HepG2 (cell line): ENCODE measurements around the gene KIF21B. TPM values are rescaled to one million over a fixed set of nuclear protein-coding genes. Genes with fewer than 3 reads are reported as not detected.
"Not testable (repeated sequence)": the region's sequence is repeated elsewhere in the genome, so short reads cannot be mapped to it uniquely, and the experiment has no call there.

ENCODE experiments used
- ATAC-seq: fragments of 200-7000 bp; cut with Tn5 transposase; 3 replicates; pipeline ENCODE4 v1.9.1; 2020; ENCODE audit warnings: mild to moderate bottlenecking, moderate library complexity
- BruUV-seq: library from RNA; stranded (reverse); fragments of 400-500 nt; replicated peaks from 2 replicates; lab custom pipeline; 2021; lab: Mats Ljungman, UMichigan
- CTCF ChIA-PET: fragments of 300-600 bp; formaldehyde crosslinking; extraction: SDS; loops from one replicate; lab custom pipeline; 2021; ENCODE audit warnings: low total read pairs, inconsistent platforms, low intra/inter-chr PET ratio; lab: Yijun Ruan, JAX
- POLR2A ChIA-PET: fragments of 350-600 bp; sonication (Branson Sonifier 250); formaldehyde crosslinking; loops from one replicate; lab custom pipeline; 2020; ENCODE audit warnings: antibody characterized with exemption, inconsistent platforms; lab: Yijun Ruan, JAX
- DNase-seq: peaks from one replicate; pipeline ENCODE4 v3.0.0-alpha.2; 2015; ENCODE audit warnings: low spot score
- FAIRE-seq: peaks from 3 replicates; lab custom pipeline; 2011; peaks lifted over from hg19 to GRCh38; lab: Jason Lieb, UNC
- H2AFZ ChIP-seq: one replicate; pipeline ENCODE4 v1.6.1; 2011; ENCODE audit warnings: low read length, inconsistent platforms
- H3K27ac ChIP-seq: fragments of 300-600 bp; 3 replicates; pipeline ENCODE4 v1.8.0; 2011; ENCODE audit warnings: mixed run types, mild to moderate bottlenecking, mixed read lengths, low read length, inconsistent platforms; ENCODE audit not compliant: insufficient read depth; ENCODE audit errors: extremely low read length
- H3K27me3 ChIP-seq, 2 experiments: fragments of 200-600 bp in 1 of 2; 2 replicates in 1 of 2; 3 replicates in 1 of 2; pipeline versions ENCODE4 v1.6.0 to v1.8.0; 2011; ENCODE audit warnings: low read length in 2 of 2, mild to moderate bottlenecking in 2 of 2, moderate library complexity in 2 of 2, inconsistent platforms in 1 of 2; ENCODE audit not compliant: insufficient read depth in 2 of 2, control insufficient read depth in 1 of 2
- H3K36me3 ChIP-seq, 2 experiments: fragments of 200-600 bp in 1 of 2; replicated peaks in 1 of 2; 2 replicates in 1 of 2; 3 replicates in 1 of 2; pipeline versions ENCODE4 v1.5.1 to v1.8.0; 2011; ENCODE audit warnings: low read length in 2 of 2, inconsistent platforms in 1 of 2; ENCODE audit not compliant: insufficient read depth in 2 of 2, control insufficient read depth in 1 of 2
- H3K4me1 ChIP-seq: 2 replicates; pipeline ENCODE4 v1.5.1; 2012; ENCODE audit warnings: low read length, inconsistent platforms; ENCODE audit not compliant: insufficient read depth
- H3K4me2 ChIP-seq: 2 replicates; pipeline ENCODE4 v1.6.0; 2011; ENCODE audit warnings: low read depth, low read length, inconsistent platforms
- H3K4me3 ChIP-seq, 3 experiments: fragments of 200-600 bp in 1 of 3; sonication (generic), shearing (Covaris generic) in 1 of 3; replicated peaks in 1 of 3; 2 replicates each; pipeline ENCODE4 v1.5.1; 2011 to 2016; ENCODE audit warnings: low read length in 3 of 3, inconsistent platforms in 2 of 3, low read depth in 2 of 3, mild to moderate bottlenecking in 2 of 3, control low read depth in 1 of 3, mixed read lengths in 1 of 3; ENCODE audit not compliant: insufficient read depth in 1 of 3
- H3K79me2 ChIP-seq: one replicate; pipeline ENCODE4 v1.6.1; 2011; ENCODE audit warnings: low read length, inconsistent platforms; ENCODE audit not compliant: insufficient read depth
- H3K9ac ChIP-seq: 2 replicates; pipeline ENCODE4 v1.6.0; 2011; ENCODE audit warnings: mild to moderate bottlenecking, low read depth, low read length, inconsistent platforms; ENCODE audit not compliant: insufficient read depth
- H3K9me3 ChIP-seq: 2 replicates; pipeline ENCODE4 v1.5.1; 2012; ENCODE audit warnings: mild to moderate bottlenecking, low read length
- H4K20me1 ChIP-seq: 2 replicates; pipeline ENCODE4 v1.6.0; 2011; ENCODE audit warnings: inconsistent platforms, mild to moderate bottlenecking, low read length, moderate library complexity; ENCODE audit not compliant: insufficient read depth
- GLMP ChIP-seq: sonication (generic); formaldehyde crosslinking; IDR thresholded peaks from 2 replicates; pipeline ENCODE4 v1.9.0; 2021; ENCODE audit warnings: missing genetic modification reagents, mild to moderate bottlenecking, borderline replicate concordance
- KDM3A ChIP-seq: IDR thresholded peaks from 2 replicates; pipeline ENCODE4 v1.6.1; 2018; ENCODE audit warnings: low read depth, missing compliant biosample characterization
- MLX ChIP-seq: IDR thresholded peaks from 2 replicates; pipeline ENCODE4 v1.6.1; 2016
- SIN3A ChIP-seq: IDR thresholded peaks from 2 replicates; pipeline ENCODE4 v1.6.1; 2011; ENCODE audit warnings: low read depth, mild to moderate bottlenecking, control low read depth, low read length, borderline replicate concordance
- ZNF572 ChIP-seq: sonication (generic); formaldehyde crosslinking; IDR thresholded peaks from 2 replicates; pipeline ENCODE4 v1.5.1; 2020; ENCODE audit warnings: mild to moderate bottlenecking, missing genetic modification reagents
- WGBS: methylation state at CpG from one replicate; pipeline ENCODE4 v1.1.6; 2017; ENCODE audit warnings: low lambda C conversion rate; 5-methylcytosine and 5-hydroxymethylcytosine counted together
- in situ Hi-C: cut with HindIII; loops from 2 replicates; pipeline ENCODE4 v1.10.0; 2017; ENCODE audit warnings: low pct_unique_long_range_greater_than_20kb; ENCODE audit not compliant: extremely low pct_ligation_motif_present
- intact Hi-C: fragments of 100-400 bp; cut with micrococcal nuclease; formaldehyde crosslinking; loops from one replicate; pipeline ENCODE4 v1.10.0; 2022; ENCODE audit not compliant: unreplicated experiment
- polyA plus RNA-seq, 8 experiments: library from polyadenylated mRNA; depleted of rRNA in 3 of 8; stranded (reverse) in 7 of 8; unstranded in 1 of 8; fragments of >200 nt; fragmentation: Illumina TruSeq in 4 of 8; extraction: Trizol in 4 of 8; gene quantifications; 2 replicates each; pipeline versions ENCODE4 v1.2.1 to v1.2.3, GENCODE V29; 2011 to 2016; ENCODE audit warnings: low read depth in 4 of 8, missing spikeins in 1 of 8, mixed read lengths in 1 of 8; ENCODE audit not compliant: insufficient read depth in 1 of 8
- total RNA-seq, 5 experiments: library from RNA; depleted of rRNA; stranded (reverse); fragments of >200 nt; fragmentation: Illumina TruSeq; extraction: Trizol; gene quantifications; 2 replicates each; pipeline ENCODE4 v1.2.3, GENCODE V29; 2016; ENCODE audit warnings: low read depth in 1 of 5

KIF21B gene
- total and polyA plus RNA-seq, 2 of the 13 experiments (the other 11 are each of a cell fraction or from before 2014, with no cell fraction given): 0.17 to 0.20 TPM

GRCh38 chr1:200963076-200963475, 60.4 kb downstream of the KIF21B start:
- H3K4me2 ChIP-seq: no peak overlapping the region
- no peak overlapping the region for H2AFZ ChIP-seq
- H3K4me1 ChIP-seq: no peaks in the 10 kb centered on the region
- in situ Hi-C loops: no loop called here
- ChIA-PET CTCF (no interaction called here), POLR2A (no interaction called here)
- intact Hi-C loops: no loop called here
- H3K79me2 ChIP-seq: no peaks in the 10 kb centered on the region
- no peaks in the 10 kb centered on the region for H3K9me3 ChIP-seq
- H3K9ac ChIP-seq: no peak overlapping the region
- 52% methylated on average over 2 of the region's 2 CpGs for WGBS
- TF ChIP-seq SIN3A (no peak), MLX (CRISPR knock-in tag) (no peak), KDM3A (CRISPR knock-in tag) (no peak)
- TF ChIP-seq, all 625 proteins: peak for 0
- no peak for DNase-seq
- no peaks in the 10 kb centered on the region for H4K20me1 ChIP-seq
- H3K27me3 ChIP-seq: peaks cover 3 to 16% of the 10 kb centered on the region in 2 experiments
- FAIRE-seq: no peak
- ATAC-seq: no peak
- no TSS peak for BruUV-seq
- H3K36me3 ChIP-seq: no peaks in the 10 kb centered on the region
- H3K27ac ChIP-seq: no peak overlapping the region
- no peak overlapping the region for H3K4me3 ChIP-seq

- intact Hi-C loops (no loop called here), in situ Hi-C loops (no loop called here)
- Histone ChIP-seq H3K9me3 (no peaks in the 10 kb centered on the region), H3K27me3 (peaks cover 3 to 16% of the 10 kb centered on the region in 2 experiments), H3K36me3 (no peaks in the 10 kb centered on the region), H3K4me3 (no peak overlapping the region), H3K27ac (no peak overlapping the region), H3K4me2 (no peak overlapping the region), H4K20me1 (no peaks in the 10 kb centered on the region), H3K4me1 (no peaks in the 10 kb centered on the region), H3K9ac (no peak overlapping the region), H3K79me2 (no peaks in the 10 kb centered on the region), H2AFZ (no peak overlapping the region)
- 23% methylated on average over 4 of the region's 4 CpGs for WGBS
- ChIA-PET CTCF (no interaction called here), POLR2A (no interaction called here)
- ATAC-seq (no peak), DNase-seq (no peak), FAIRE-seq (no peak)
- TF ChIP-seq ZNF572: 0 out of 2 replicates have a peak, but pooled peaks have one; percentile 42
- TF ChIP-seq GLMP: no peak
- no TSS peak for BruUV-seq
Measured at GRCh38 chr1:200962631-200963030, 60.9 kb downstream of the KIF21B start.

- H3K9me3 ChIP-seq, H4K20me1 ChIP-seq, in situ Hi-C loops, BruUV-seq, DNase-seq, H3K79me2 ChIP-seq, H3K36me3 ChIP-seq, POLR2A ChIA-PET, FAIRE-seq, H3K4me2 ChIP-seq, H2AFZ ChIP-seq, H3K4me3 ChIP-seq, H3K27ac ChIP-seq, CTCF ChIA-PET, intact Hi-C loops, H3K9ac ChIP-seq, ATAC-seq, H3K4me1 ChIP-seq: not testable (repeated sequence)
- WGBS: 48% methylated on average over 11 of the region's 11 CpGs
- H3K27me3 ChIP-seq: peaks cover 3 to 16% of the 10 kb centered on the region in 2 experiments
Measured at GRCh38 chr1:200962151-200962550, 61.4 kb downstream of the KIF21B start.
